HAP-1 (cell line): ENCODE results near the gene HNRNPM.

ENCODE experiments used
- DNase-seq, 2 experiments: peaks; one replicate each; pipeline ENCODE4 v3.0.0-alpha.2; 2016 to 2020; ENCODE audit warnings: low spot score in 2 of 2
- H3K27me3 ChIP-seq: fragments of 250-450 bp; sonication (Bioruptor Pico); 2 replicates; pipeline ENCODE4 v1.5.1; 2020; ENCODE audit warnings: low read depth, mild to moderate bottlenecking, moderate library complexity
- H3K36me3 ChIP-seq: fragments of 250-450 bp; sonication (Bioruptor Pico); replicated peaks from 2 replicates; pipeline ENCODE4 v1.5.1; 2020; ENCODE audit warnings: mild to moderate bottlenecking
- H3K4me1 ChIP-seq: fragments of 250-450 bp; sonication (Bioruptor Pico); 2 replicates; pipeline ENCODE4 v1.5.1; 2020; ENCODE audit warnings: mild to moderate bottlenecking
- H3K4me3 ChIP-seq: fragments of 250-450 bp; sonication (Bioruptor Pico); 2 replicates; pipeline ENCODE4 v1.5.1; 2020; ENCODE audit warnings: mild to moderate bottlenecking, moderate library complexity
- H3K9me3 ChIP-seq: fragments of 250-450 bp; sonication (Bioruptor Pico); 2 replicates; pipeline ENCODE4 v1.5.1; 2020; ENCODE audit warnings: mild to moderate bottlenecking, moderate library complexity
- in situ Hi-C: fragments of 300-500 bp; cut with MboI; formaldehyde crosslinking; loops from 3 replicates; pipeline ENCODE4 v1.14.3; 2020; ENCODE audit warnings: low sequenced_read_pairs, inconsistent platforms, mixed read lengths

HNRNPM gene

GRCh38 chr19:8459520-8460270, 14.9 kb downstream of the HNRNPM start:
- in situ Hi-C loops: no loop called here
- peaks cover 85% of the 10 kb centered on the region for H3K36me3 ChIP-seq

DNA sequence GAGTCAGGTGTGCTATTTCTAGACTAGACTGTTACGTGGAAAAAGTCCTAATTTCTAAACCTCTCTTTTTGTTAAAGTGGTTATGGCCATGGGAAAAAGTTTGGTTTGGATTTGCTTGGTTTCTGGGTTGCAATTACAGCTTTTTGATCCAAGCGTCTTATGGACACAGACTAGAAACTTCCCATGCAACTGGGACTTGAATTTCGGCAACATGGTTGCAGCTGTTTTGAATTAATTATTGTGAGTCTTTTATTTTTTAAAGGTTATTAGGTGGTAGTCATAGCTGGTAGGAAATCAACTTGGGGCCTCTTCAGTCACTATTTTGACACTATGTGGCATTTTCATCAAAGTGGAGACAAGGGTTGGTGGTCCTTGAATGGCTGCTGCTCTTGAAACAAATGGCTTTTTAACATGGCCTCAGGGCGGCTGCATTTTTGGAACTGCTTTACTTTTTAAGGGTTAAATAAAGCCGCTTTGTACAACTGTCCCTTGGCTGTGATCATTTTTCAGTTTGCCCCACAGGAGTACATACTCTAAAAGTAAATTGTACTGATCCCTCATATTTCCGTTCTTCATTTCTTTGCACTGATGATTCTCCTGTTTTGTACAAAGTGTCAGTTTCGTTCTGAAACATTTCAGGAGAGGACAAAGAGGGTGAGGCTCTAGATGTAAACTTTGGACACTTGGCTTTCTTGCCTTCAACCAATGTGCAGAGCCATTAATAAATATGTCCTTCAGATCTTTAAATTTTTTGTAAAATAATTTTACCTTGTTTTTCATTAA, 15.9 kb downstream of the HNRNPM start:
- Histone ChIP-seq H3K4me3 (no peak overlapping the region), H3K36me3 (peaks cover 86% of the 10 kb centered on the region), H3K27me3 (no peaks in the 10 kb centered on the region), H3K9me3 (no peaks in the 10 kb centered on the region), H3K4me1 (peaks cover 26% of the 10 kb centered on the region)
- in situ Hi-C loops: no loop called here
- DNase-seq: no peak

More at GRCh38 chr19:8459520-8460270, 14.9 kb downstream of the HNRNPM start:
- H3K27me3 ChIP-seq: no peaks in the 10 kb centered on the region
- no peak overlapping the region for H3K4me3 ChIP-seq
- H3K4me1 ChIP-seq: peaks cover 26% of the 10 kb centered on the region
- DNase-seq: no peak
- H3K9me3 ChIP-seq: no peaks in the 10 kb centered on the region

DNA sequence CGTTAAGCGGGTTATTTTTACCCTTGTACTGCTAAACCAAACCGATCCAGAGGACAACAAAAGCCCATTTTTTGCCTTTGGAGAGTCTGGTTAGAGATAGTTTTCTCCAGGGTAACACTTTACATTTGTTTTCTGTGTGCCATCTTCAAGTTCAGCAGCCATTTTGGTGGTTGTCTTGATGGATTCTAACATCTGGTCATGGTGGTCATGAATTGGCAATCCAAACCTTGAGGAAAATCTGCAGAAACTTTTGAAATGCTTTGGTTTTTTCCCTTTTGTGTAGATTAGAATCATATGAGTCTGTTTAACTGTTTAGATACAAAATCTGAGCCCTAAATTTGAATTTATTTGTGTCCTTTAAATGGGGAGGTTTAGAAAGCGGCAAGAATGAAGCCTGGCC, 16.6 kb downstream of the HNRNPM start:
- peaks cover 86% of the 10 kb centered on the region for H3K36me3 ChIP-seq
- DNase-seq: no peak
- in situ Hi-C loops: no loop called here
- no peaks in the 10 kb centered on the region for H3K9me3 ChIP-seq
- H3K27me3 ChIP-seq: no peaks in the 10 kb centered on the region
- H3K4me3 ChIP-seq: no peak overlapping the region
- peaks cover 26% of the 10 kb centered on the region for H3K4me1 ChIP-seq

GRCh38 chr19:8461891-8462290, 17.1 kb downstream of the HNRNPM start:
- in situ Hi-C loops: no loop called here
- no peaks in the 10 kb centered on the region for H3K27me3 ChIP-seq
- H3K9me3 ChIP-seq: no peaks in the 10 kb centered on the region
- peaks cover 26% of the 10 kb centered on the region for H3K4me1 ChIP-seq
- H3K36me3 ChIP-seq: peaks cover 86% of the 10 kb centered on the region
- DNase-seq: no peak
- H3K4me3 ChIP-seq: no peak overlapping the region

DNA sequence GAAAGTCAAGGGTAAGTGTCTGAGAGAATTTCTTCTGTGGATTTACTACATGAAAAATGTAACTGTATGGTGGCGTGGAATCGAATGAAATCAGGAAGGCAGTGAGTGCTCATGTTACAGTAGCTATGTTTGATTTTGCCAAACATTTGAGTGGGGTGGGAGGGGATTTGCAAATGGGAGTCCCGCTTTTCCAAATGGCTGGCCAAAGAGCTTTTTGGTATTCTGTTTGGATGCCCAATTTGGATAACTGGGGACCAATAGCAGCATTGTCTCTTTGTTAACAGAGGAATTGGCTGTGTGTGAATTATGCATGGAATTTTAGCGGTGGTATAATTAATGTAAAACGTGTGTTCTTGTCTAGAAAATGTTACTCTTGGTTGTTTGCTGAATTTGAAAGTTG, 17.8 kb downstream of the HNRNPM start:
- H3K27me3 ChIP-seq: no peaks in the 10 kb centered on the region
- H3K9me3 ChIP-seq: no peaks in the 10 kb centered on the region
- H3K4me1 ChIP-seq: peaks cover 26% of the 10 kb centered on the region
- in situ Hi-C loops: no loop called here
- peaks cover 88% of the 10 kb centered on the region for H3K36me3 ChIP-seq
- H3K4me3 ChIP-seq: no peak overlapping the region
- DNase-seq: no peak

GRCh38 chr19:8463365-8463764, 18.6 kb downstream of the HNRNPM start:
- Histone ChIP-seq H3K9me3 (no peaks in the 10 kb centered on the region), H3K4me3 (no peak overlapping the region), H3K4me1 (peaks cover 24% of the 10 kb centered on the region), H3K36me3 (peaks cover 88% of the 10 kb centered on the region), H3K27me3 (no peaks in the 10 kb centered on the region)
- DNase-seq: no peak
- in situ Hi-C loops: no loop called here

DNA sequence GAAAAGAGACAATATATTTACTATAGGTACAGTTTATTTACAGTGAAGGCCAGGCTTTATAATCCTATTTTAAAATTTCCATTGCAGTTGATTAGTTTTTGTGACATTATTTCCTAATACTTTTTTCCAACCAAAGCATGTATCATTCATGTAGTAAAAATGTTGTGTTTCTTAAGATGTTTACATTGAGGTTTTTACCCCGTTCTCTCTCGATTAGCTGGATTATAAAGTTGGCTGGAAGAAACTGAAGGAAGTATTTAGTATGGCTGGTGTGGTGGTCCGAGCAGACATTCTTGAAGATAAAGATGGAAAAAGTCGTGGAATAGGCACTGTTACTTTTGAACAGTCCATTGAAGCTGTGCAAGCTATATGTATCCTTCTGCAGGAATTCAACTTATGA, 21.2 kb downstream of the HNRNPM start:
- in situ Hi-C loops: no loop called here
- no peaks in the 10 kb centered on the region for H3K4me1 ChIP-seq
- no peaks in the 10 kb centered on the region for H3K27me3 ChIP-seq
- H3K4me3 ChIP-seq: no peak overlapping the region
- H3K36me3 ChIP-seq: peaks cover 89% of the 10 kb centered on the region
- DNase-seq: no peak
- no peaks in the 10 kb centered on the region for H3K9me3 ChIP-seq

GRCh38 chr19:8468124-8468523, 23.3 kb downstream of the HNRNPM start:
- H3K4me1 ChIP-seq: no peaks in the 10 kb centered on the region
- in situ Hi-C loops: no loop called here

GRCh38 chr19:8468761-8469373, 24.1 kb downstream of the HNRNPM start:
- in situ Hi-C loops: no loop called here
- Histone ChIP-seq H3K4me3 (no peak overlapping the region), H3K36me3 (peaks cover 100% of the 10 kb centered on the region), H3K27me3 (no peaks in the 10 kb centered on the region), H3K4me1 (no peaks in the 10 kb centered on the region), H3K9me3 (no peaks in the 10 kb centered on the region)
- DNase-seq: no peak

More at GRCh38 chr19:8468124-8468523, 23.3 kb downstream of the HNRNPM start:
- no peaks in the 10 kb centered on the region for H3K27me3 ChIP-seq
- H3K9me3 ChIP-seq: no peaks in the 10 kb centered on the region
- H3K4me3 ChIP-seq: no peak overlapping the region
- peaks cover 100% of the 10 kb centered on the region for H3K36me3 ChIP-seq
- no peak for DNase-seq

DNA sequence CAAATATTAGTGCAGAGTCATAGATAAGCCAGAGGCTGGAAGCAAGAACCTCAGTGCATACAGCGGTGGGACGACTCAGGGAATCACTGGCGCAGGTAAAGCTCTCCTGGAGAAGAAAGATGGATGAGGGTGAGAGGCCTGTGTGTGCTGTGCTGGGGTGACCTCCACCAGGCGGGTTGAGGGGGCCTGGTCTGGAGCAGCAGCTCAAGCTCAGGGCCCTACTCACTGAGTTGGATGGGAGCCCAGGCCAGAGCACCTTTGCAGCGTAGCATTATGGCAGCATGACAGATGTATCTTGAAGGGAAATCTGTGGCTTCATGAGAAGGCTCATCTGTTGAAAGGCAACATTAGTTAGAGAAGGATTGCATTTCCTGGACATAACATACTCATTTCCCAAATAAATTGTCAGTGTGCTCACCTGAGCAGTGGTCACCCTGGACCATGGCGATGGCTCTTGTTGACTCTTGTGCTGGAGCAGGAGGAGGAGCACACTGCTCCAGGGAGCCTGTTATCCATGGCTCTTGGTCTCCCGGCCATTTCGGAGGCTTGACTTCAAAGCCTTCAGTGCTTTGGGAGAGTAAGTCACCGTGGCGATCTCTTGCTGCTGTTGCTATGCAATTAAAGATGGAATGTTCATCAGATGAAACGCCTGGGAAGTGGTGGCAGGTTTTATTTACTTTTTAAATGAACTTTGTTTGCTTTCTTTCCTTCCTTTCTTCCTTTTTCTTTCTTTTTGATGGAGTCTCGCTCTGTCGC, 25.0 kb downstream of the HNRNPM start:
- Histone ChIP-seq H3K9me3 (no peaks in the 10 kb centered on the region), H3K36me3 (peaks cover 100% of the 10 kb centered on the region), H3K4me1 (no peaks in the 10 kb centered on the region), H3K27me3 (no peaks in the 10 kb centered on the region), H3K4me3 (no peak overlapping the region)
- in situ Hi-C loops: no loop called here
- no peak for DNase-seq

DNA sequence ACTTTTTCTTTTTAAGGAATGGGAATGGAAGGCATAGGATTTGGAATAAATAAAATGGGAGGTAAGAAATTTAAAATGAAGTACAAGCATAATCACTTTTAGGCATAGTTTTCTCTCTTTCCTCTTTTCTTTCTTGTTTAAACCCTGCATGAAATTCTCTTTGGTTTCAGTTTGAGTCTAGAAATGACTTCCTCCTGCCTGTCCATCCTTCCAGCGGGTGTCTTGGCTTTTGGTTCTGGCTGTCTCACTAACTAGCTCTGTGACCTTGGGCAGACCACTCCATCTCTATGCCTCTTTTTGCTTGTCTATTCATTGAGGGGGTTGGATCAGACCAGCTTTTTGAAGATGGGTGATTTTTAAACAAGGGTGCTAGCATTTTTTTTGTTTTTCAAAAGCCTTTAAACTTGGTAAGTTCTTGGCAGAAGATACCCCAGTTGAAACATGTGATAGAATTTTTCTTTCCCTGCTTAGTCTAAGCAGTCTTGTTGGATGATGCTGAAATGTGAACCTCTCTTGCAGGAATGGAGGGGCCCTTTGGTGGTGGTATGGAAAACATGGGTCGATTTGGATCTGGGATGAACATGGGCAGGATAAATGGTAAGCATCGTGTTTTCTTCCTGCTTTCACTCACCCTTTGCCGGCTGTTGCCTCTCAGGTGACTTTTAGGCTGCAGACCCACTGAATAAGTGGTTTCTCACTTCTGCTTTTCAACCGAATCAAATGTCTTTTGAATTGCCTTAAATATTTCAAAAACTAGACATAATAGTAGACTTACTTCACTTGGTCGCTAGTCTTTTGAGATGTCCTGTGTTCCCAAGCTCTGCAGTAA, 29.1 kb downstream of the HNRNPM start:
- no peaks in the 10 kb centered on the region for H3K9me3 ChIP-seq
- in situ Hi-C loops: no loop called here
- H3K4me1 ChIP-seq: no peaks in the 10 kb centered on the region
- DNase-seq: no peak
- H3K36me3 ChIP-seq: peaks cover 91% of the 10 kb centered on the region
- no peak overlapping the region for H3K4me3 ChIP-seq
- no peaks in the 10 kb centered on the region for H3K27me3 ChIP-seq

GRCh38 chr19:8475005-8475404, 30.2 kb downstream of the HNRNPM start:
- in situ Hi-C loops: no loop called here
- Histone ChIP-seq H3K36me3 (peaks cover 85% of the 10 kb centered on the region), H3K4me1 (no peaks in the 10 kb centered on the region)

DNA sequence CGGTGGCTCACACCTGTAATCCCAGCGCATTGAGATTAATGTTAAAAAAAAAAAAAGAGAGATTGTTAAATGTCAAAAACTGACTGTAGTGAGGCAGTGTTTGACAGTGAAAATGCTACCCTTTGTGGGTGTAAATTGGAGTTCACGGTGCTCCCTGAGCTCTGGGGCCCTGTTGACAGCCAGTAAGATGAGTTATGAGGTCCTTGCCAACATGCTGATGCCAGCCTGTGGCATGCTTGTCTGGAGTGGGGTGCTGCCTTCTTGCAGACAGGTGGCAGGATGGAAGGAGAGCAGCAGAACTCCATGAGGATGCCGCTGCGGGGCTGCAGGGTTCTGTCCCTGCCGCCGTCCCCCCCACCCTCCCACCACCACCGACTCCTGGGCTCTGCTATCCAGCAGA, 31.7 kb downstream of the HNRNPM start:
- DNase-seq: no peak
- H3K4me3 ChIP-seq: no peak overlapping the region
- H3K27me3 ChIP-seq: no peaks in the 10 kb centered on the region
- no peaks in the 10 kb centered on the region for H3K9me3 ChIP-seq
- no peaks in the 10 kb centered on the region for H3K4me1 ChIP-seq
- in situ Hi-C loops: no loop called here
- H3K36me3 ChIP-seq: peaks cover 80% of the 10 kb centered on the region

More at GRCh38 chr19:8475005-8475404, 30.2 kb downstream of the HNRNPM start:
- Histone ChIP-seq H3K27me3 (no peaks in the 10 kb centered on the region), H3K4me3 (no peak overlapping the region), H3K9me3 (no peaks in the 10 kb centered on the region)
- DNase-seq: no peak
